Body of pancreas (tissue), 4 donors: ENCODE results near the gene IFNL3. TPM values are rescaled to one million over a fixed set of nuclear protein-coding genes. Genes with fewer than 3 reads are reported as not detected.
A peak's percentile ranks its signal among the peaks of the same experiment; 100 is the strongest.

Source experiments
- ATAC-seq: fragments of 150-250 bp; one replicate; pipeline ENCODE4 v1.9.1; 2016
- DNase-seq, 4 donors: peaks; one replicate each; pipeline ENCODE4 v3.0.0-alpha.2; 2019
- H3K27ac ChIP-seq, 4 donors: fragments of 200-600 bp; sonication (generic); 1 replicate in 3 of 4; 2 replicates in 1 of 4; pipeline versions ENCODE4 v1.5.1 to v1.6.1; 2016 to 2019; ENCODE audit warnings: mild to moderate bottlenecking in 1 of 4, mixed read lengths in 1 of 4, moderate library complexity in 1 of 4
- H3K27me3 ChIP-seq, 2 donors: fragments of 200-600 bp; sonication (generic); one replicate each; pipeline ENCODE4 v1.6.0; 2016; ENCODE audit warnings: mild to moderate bottlenecking in 1 of 2
- H3K36me3 ChIP-seq, 2 donors: fragments of 200-600 bp; sonication (generic); replicated peaks in 1 of 2; 2 replicates each; pipeline ENCODE4 v1.5.1; 2016; ENCODE audit warnings: low read depth in 2 of 2; ENCODE audit not compliant: insufficient read depth in 1 of 2
- H3K4me1 ChIP-seq: fragments of 200-600 bp; sonication (generic); one replicate; pipeline ENCODE4 v1.6.0; 2016
- H3K4me3 ChIP-seq, 2 donors: fragments of 200-600 bp; sonication (generic); 1 replicate in 1 of 2; 2 replicates in 1 of 2; pipeline ENCODE4 v1.5.1; 2016 to 2019
- H3K9me3 ChIP-seq, 3 donors: fragments of 200-600 bp; sonication (generic); 1 replicate in 2 of 3; 2 replicates in 1 of 3; pipeline ENCODE4 v1.5.1; 2016
- CTCF ChIP-seq, 7 experiments: fragments of 450-650 bp in 4 of 7; fragments of 200-600 bp in 3 of 7; sonication (generic) in 3 of 7; IDR thresholded peaks; one replicate each; pipeline ENCODE4 v1.5.1; 2016 to 2019; ENCODE audit warnings: antibody characterized with exemption in 7 of 7
- POLR2A ChIP-seq, 3 donors: fragments of 450-650 bp; IDR thresholded peaks; one replicate each; pipeline ENCODE4 v1.6.1; 2016; ENCODE audit warnings: antibody characterized with exemption in 3 of 3, mild to moderate bottlenecking in 2 of 3
- WGBS, 2 donors: methylation state at CpG; one replicate each; pipeline ENCODE4 v1.1.5; 2017; 5-methylcytosine and 5-hydroxymethylcytosine counted together
- intact Hi-C: fragments of 100-400 bp; cut with DNase I; formaldehyde crosslinking; loops from one replicate; pipeline ENCODE4 v1.15.1; 2023
- total RNA-seq, 2 donors: library from RNA; depleted of rRNA; stranded (reverse); fragments of >200 nt; gene quantifications; one replicate each; pipeline ENCODE4 v1.1.0, GENCODE V29; 2016

IFNL3 gene
- total RNA-seq, 2 donors from 2014 or later = not detected

GRCh38 chr19:39252458-39252857, 7.7 kb upstream of the IFNL3 start:
- H3K4me1 ChIP-seq = peaks cover 8% of the 10 kb centered on the region
- no peaks in the 10 kb centered on the region for H3K9me3 ChIP-seq
- peaks cover 0 to 9% of the 10 kb centered on the region in 2 donors for H3K27me3 ChIP-seq
- TF ChIP-seq POLR2A (IDR thresholded peaks at IDR 0.05) (no peak), CTCF (IDR thresholded peaks at IDR 0.05) (no peak)
- no peak overlapping the region for H3K4me3 ChIP-seq
- 77 to 86% methylated on average over 3 of the region's 3 CpGs for WGBS, 2 donors
- no peak for ATAC-seq
- no peaks in the 10 kb centered on the region for H3K36me3 ChIP-seq
- H3K27ac ChIP-seq = no peak overlapping the region
- DNase-seq = no peak
- intact Hi-C loops = no loop called here

- Histone ChIP-seq H3K4me3 (no peak overlapping the region), H3K4me1 (peaks cover 13% of the 10 kb centered on the region), H3K9me3 (no peaks in the 10 kb centered on the region), H3K27me3 (peaks cover 0 to 10% of the 10 kb centered on the region in 2 donors), H3K27ac (no peak overlapping the region), H3K36me3 (no peaks in the 10 kb centered on the region)
- DNase-seq (no peak), ATAC-seq (no peak)
- no peak for TF ChIP-seq CTCF (IDR thresholded peaks at IDR 0.05)
- TF ChIP-seq POLR2A (IDR thresholded peaks at IDR 0.05) = no peak
- 52 to 75% methylated on average over 3 of the region's 3 CpGs for WGBS, 2 donors
- intact Hi-C loops = no loop called here
These were observed 7.0 kb upstream of the IFNL3 start for GRCh38 chr19:39251846-39252245.

- Histone ChIP-seq H3K4me1 (peaks cover 13% of the 10 kb centered on the region), H3K27ac (no peak overlapping the region), H3K36me3 (no peaks in the 10 kb centered on the region), H3K4me3 (no peak overlapping the region), H3K27me3 (peaks cover 0 to 10% of the 10 kb centered on the region in 2 donors), H3K9me3 (no peaks in the 10 kb centered on the region)
- DNase-seq = no peak
- intact Hi-C loops = no loop called here
- no peak for ATAC-seq
- TF ChIP-seq POLR2A (IDR thresholded peaks at IDR 0.05) (no peak), CTCF (IDR thresholded peaks at IDR 0.05) (no peak)
- 81 to 83% methylated on average over 5 of the region's 5 CpGs for WGBS, 2 donors
These were observed 6.3 kb upstream of the IFNL3 start for GRCh38 chr19:39251081-39251480.

- H3K9me3 ChIP-seq = no peaks in the 10 kb centered on the region
- H3K27ac ChIP-seq = no peak within 1 kb of the TSS
- no peak for TF ChIP-seq POLR2A (IDR thresholded peaks at IDR 0.05)
- no peak for DNase-seq
- peaks cover 13% of the 10 kb centered on the region for H3K4me1 ChIP-seq
- no peaks in the 10 kb centered on the region for H3K36me3 ChIP-seq
- no peak within 1 kb of the TSS for H3K4me3 ChIP-seq
- intact Hi-C loops = no loop called here
- peaks cover 0 to 10% of the 10 kb centered on the region in 2 donors for H3K27me3 ChIP-seq
- 80 to 84% methylated on average over 8 to 13 of the region's 13 CpGs for WGBS, 2 donors
- no peak for ATAC-seq
These were observed 4.0 kb upstream of the IFNL3 start, which contains the start of gene IFNL4 for GRCh38 chr19:39248806-39249205. Gene IFNL4 (minus strand): TSS chr19:39248856.

GRCh38 chr19:39247701-39248664, 3.2 kb upstream of the IFNL3 start:
- Histone ChIP-seq H3K27me3 (peaks cover 0 to 10% of the 10 kb centered on the region in 2 donors), H3K4me3 (no peak overlapping the region), H3K36me3 (no peaks in the 10 kb centered on the region), H3K4me1 (peaks cover 13% of the 10 kb centered on the region), H3K27ac (no peak overlapping the region), H3K9me3 (no peaks in the 10 kb centered on the region)
- intact Hi-C loops = no loop called here
- WGBS, 2 donors = 28 to 65% methylated on average over 16 to 86 of the region's 92 CpGs
- peak in 2 of 4 donors; percentile 24 for DNase-seq
- no peak for TF ChIP-seq CTCF (IDR thresholded peaks at IDR 0.05)
- TF ChIP-seq POLR2A (IDR thresholded peaks at IDR 0.05) = no peak
- ATAC-seq = peak; percentile 31
